HG02588 (cell line): ENCODE results near the gene KIAA0319L.
A peak's percentile ranks its signal among the peaks of the same experiment; 100 is the strongest.
"Not testable (repeated sequence)": the region's sequence is repeated elsewhere in the genome, so short reads cannot be mapped to it uniquely, and the experiment has no call there.

Experiments used
- ATAC-seq: cut with Tn5 transposase; IDR thresholded peaks from one replicate; pipeline ENCODE4 v1.9.1; 2021; ENCODE audit warnings: mild to moderate bottlenecking, moderate library complexity; ENCODE audit not compliant: unreplicated experiment

Gene KIAA0319L

GRCh38 chr1:35557118-35557610 lies at the start of gene KIAA0319L:
TSS of gene KIAA0319L (minus strand) at chr1:35557403. CDS start at chr1:35554491, 2,912 bp downstream.
- peak; percentile 69 for ATAC-seq

DNA sequence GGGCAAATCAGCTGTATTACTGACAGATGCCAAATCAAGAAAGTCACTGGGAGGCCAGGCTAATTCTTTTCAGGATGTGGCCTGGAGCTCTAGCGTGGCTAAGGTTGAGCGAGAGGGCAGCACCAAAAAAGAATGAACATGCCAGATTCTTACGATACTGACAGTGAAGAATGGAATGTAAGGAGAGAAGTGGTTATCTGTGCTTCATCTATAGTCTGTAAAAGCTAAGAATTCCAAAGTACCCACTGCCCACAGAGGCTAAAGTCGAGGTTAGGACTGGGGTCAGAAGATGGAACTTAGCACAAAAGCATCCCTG lies 48.6 kb upstream of the KIAA0319L start:
- no peak for ATAC-seq

GRCh38 chr1:35605071-35605866 lies 48.1 kb upstream of the KIAA0319L start:
- ATAC-seq, result no peak

- ATAC-seq, result no peak
Measured at GRCh38 chr1:35603941-35604340, 46.7 kb upstream of the KIAA0319L start.

DNA sequence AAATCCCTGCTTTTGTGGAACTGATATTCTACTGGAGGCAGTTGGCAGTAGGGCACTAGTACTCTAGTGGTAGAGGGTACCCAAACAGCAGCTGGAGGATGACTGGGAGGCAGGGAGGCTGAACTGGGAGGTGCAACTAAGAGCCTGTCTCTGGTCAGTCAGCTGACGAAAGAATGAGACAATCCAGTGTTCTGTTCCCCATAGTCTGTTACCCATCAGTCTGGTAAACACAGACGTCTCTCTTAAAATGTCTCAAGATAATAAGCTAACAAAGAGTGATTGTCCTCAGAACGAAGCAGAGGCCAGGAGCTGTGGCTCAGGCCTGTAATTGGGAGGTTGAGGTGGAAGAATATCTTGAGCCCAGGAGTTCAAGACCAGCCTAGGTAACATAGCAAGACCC lies 46.3 kb upstream of the KIAA0319L start:
- ATAC-seq, result no peak

DNA sequence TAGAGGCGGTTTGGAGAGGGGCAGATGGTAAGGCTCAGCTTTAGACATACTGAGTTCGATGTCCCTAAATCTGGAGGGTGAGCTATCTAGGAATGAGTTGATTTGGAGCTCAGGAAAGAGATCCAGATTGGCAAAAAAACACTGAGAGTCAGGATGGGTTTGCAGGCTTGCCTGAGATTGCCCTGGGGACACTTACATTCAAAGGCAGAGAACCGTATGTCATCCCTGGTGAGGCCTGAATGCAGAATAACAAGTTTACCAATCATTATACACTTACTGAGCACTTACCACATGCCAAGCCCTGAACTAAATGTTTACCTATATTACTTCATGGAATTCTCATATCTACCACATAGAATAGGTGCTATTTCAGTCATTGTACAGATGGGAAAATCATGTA lies 43.4 kb upstream of the KIAA0319L start:
- ATAC-seq, result no peak

- no peak for ATAC-seq
Measured at GRCh38 chr1:35599411-35599810, 42.2 kb upstream of the KIAA0319L start.

DNA sequence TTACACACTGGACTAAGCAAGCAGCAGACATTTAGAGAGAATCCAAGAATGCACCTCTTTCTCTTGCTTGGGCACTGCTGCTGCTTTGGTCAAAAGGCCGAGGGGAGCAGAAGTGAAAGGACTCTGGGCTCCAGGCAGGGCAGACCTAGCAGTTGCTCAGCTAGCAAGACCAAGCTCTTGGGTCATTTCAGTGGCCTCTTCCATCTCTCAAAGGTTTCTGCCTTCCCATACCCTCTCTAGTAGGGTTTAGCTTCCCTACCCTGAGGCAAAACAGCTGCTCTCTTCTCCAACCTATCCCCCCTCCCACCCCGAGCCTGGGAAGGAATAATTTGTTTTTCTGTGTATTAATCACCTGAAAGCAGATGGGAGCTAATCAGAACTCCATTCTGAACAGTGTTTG lies 41.7 kb upstream of the KIAA0319L start:
- no peak for ATAC-seq

GRCh38 chr1:35597870-35598269 lies 40.7 kb upstream of the KIAA0319L start:
- no peak for ATAC-seq

DNA sequence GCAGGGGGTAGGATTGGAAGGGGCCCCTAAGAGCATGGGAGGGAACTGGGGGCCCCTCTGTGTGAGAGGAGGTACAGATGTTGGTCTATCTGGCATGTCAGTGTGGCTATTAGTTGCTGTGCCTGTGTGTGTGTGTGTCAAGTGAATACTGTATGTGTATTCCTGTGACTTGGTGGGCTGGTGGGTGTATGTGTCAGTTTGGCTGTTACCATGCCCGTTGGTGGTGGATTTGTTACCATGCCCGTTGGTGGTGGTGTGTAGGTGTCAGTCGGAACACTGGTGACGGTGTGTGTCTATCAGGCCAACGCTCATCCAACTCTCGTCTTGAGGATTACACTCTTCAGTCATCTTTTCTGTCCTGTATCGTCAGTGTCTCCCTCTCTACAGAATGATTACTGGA lies 38.5 kb upstream of the KIAA0319L start:
- ATAC-seq, result no peak

GRCh38 chr1:35594005-35594760 lies 37.0 kb upstream of the KIAA0319L start:
- ATAC-seq, result no peak

DNA sequence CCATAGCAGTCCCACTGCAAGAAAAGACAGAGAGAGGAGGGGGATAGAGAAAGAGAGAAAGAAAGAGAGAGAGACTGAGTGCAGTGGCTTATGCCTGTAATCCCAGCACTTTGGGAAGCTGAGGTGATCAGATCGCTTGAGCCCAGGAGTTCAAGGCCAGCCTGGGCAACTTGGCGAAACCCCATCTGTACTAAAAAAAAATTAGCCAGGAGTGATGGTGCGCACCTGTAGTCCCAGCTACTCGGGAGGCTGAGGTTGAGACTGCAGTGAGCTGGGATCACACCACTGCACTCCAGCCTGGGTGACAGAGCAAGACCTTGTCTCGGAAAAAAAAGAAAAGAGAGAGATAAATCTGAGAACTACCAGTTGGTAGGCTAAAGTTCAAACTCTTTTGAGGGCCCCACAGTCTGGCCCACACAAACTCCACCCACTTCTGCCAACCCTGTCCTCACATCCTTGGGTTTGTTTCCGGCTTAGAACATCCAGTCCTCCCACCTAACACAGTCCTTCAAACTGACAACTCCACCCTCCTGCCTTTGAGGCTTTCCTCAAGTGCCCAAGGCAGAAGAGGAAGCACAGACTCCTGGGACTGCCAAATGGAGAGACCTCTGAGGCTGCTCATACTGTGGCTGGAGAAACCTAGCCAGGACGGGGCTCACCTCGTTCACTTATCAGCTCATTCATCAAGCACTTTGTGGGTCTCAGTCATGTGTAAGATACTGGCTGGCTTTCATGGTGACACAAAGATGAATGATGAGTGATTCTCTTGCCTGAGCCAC lies 36.0 kb upstream of the KIAA0319L start:
- ATAC-seq, result no peak

DNA sequence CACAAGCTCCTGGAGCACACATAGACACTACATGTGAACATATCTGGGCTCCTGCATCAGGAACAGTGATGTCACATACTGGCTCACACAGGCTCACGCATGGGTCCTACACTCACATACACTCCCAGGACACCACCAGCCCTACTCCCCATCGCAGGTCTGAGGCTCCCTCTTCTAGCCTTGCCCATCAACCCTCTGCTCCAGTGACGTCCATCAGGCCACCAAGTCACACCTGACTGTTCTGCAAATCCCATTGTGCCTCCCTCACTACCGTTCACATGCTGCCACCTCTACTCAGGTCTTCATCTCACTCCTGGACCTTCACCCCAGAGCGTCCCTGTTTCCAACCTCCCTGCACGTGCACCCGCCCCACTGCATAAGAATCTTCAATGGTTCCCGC lies 34.0 kb upstream of the KIAA0319L start:
- ATAC-seq, result no peak

DNA sequence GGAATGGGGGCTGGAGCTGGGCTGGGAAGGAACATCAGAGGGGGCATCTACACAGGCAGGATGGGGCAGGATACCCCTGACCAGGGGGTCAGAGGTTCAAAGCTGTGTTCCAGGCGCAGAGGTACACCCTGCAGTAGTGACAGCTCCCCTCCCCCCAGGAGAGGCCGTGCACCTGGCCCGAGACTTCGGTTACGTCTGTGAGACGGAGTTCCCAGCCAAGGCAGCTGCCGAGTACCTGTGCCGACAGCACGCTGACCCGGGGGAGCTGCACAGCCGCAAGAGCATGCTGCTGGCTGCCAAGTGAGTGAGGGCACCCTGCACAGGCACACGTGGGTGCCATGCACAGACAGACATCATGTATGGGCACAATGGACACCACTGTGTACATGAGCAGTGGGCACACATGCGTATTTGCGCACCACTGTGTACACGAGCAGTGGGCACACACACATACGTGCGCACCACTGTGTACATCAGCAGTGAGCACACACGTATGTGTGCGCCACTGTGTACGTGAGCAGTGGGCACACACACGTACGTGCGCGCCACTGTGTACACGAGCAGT lies 33.4 kb upstream of the KIAA0319L start:
- ATAC-seq, result no peak

DNA sequence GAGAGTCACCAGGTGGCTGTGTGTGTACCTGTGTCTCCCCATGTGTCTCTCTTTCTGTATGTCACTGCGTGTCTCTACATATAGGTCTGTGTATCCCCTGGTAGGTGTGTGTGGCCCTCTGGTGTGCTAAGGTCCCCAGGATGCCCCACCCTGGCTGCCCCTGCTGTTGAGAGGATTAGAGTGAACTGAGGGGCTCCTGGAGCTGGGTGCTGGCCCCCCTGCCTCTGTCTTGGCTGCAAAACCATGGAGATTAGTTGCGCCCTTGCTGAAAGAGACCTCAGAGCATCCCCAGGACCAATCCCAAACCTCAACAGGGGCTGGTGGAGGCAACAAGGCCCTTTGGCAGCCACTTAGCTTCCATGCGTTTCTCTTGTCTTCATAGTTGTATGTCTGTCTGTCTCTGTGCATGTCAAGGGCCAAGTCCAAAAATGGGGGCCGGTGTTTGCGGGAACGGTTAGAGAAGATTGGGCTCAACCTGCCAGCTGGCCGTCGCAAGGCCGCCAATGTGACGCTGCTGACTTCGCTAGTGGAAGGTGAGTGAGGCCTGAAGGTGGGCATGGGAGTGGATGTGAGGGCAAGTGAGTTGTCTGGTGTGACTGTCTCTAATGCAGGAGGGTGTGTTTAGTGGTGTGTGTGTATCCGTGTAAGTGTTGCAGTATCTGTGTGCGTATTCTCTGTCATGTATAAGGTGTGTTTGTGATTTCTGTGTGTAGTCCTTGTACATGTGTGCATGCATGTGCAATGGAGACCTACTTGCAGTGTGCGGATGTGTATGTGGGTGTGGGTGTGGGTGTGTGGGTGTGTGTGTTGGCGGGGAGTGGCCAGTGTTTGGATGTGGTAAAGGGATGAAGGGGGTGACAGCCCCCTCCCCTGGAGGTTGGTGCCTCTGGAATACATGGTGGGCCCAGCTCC lies 32.6 kb upstream of the KIAA0319L start:
- no peak for ATAC-seq

DNA sequence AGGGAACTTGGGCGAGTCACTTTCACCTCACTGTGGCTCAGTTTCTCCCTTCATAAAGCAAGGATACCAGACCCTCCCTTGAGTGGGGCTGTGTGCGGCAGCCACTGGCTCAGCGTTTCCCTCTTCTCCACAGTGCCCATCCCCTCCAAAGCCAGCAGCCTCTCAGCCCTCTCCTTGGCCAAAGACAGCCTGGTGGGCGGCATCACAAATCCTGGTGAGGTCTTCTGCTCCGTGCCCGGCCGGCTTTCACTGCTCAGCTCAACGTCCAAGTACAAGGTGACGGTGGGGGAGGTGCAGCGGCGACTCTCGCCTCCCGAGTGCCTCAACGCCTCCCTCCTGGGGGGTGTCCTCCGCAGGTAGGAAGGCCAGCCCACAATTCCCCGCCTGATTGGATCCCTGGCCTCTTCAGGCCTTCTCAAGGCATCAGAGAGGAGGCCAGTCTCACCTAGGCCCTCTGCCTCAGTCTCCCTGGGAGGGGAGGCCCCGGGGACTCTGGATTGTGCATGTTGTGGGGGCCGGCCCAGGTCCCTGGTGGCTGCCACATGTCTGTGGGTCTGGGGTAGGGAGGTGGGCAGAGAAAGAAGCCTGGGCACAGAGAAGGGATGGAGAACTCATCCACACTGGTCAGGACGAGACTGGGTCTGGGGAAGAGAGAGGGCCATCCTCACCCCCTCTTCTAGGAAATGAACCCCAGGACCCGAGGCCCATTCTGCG lies 31.2 kb upstream of the KIAA0319L start:
- no peak for ATAC-seq

- no peak for ATAC-seq
Measured at GRCh38 chr1:35587736-35588135, 30.5 kb upstream of the KIAA0319L start.

- no peak for ATAC-seq
Measured at GRCh38 chr1:35586808-35587207, 29.6 kb upstream of the KIAA0319L start.

DNA sequence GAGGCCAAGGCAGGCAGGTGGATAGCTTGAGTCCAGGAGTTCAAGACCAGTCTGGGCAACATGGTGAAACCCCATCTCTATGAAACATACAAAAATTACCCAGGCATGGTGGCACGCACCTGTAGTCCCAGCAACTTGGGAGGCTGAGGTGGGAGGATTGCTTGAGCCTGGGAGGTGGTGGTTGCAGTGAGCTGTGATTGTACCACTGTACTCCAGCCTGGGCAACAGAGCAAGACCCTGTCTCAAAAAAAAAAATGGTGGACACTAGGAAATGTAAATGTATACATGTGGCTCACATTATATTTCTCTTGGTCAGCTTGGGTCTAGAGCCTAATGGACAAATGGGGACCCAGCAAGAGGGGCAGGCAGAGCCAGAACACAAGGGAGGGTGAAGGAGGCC lies 28.6 kb upstream of the KIAA0319L start:
- not testable (repeated sequence) for ATAC-seq
